RWPE2 (cell line): ENCODE measurements around the gene NBDY.

Experiments used
- ATAC-seq: fragments of 200-7000 bp; cut with Tn5 transposase; 3 replicates; pipeline ENCODE4 v1.9.1; 2021; ENCODE audit warnings: low read depth
- DNase-seq: peaks from one replicate; pipeline ENCODE4 v3.0.0-alpha.2; 2020; ENCODE audit warnings: low spot score
- H3K27ac ChIP-seq: fragments of 450-650 bp; 2 replicates; pipeline ENCODE4 v1.5.1; 2017; ENCODE audit warnings: mild to moderate bottlenecking; ENCODE audit not compliant: poor library complexity, severe bottlenecking
- H3K27me3 ChIP-seq: fragments of 250-450 bp; sonication (Bioruptor Pico); 2 replicates; pipeline ENCODE4 v1.5.1; 2021; ENCODE audit warnings: mild to moderate bottlenecking, moderate library complexity; ENCODE audit not compliant: insufficient read depth, poor library complexity, severe bottlenecking
- H3K36me3 ChIP-seq: fragments of 250-450 bp; sonication (Bioruptor Pico); 2 replicates; pipeline ENCODE4 v1.5.1; 2020; ENCODE audit warnings: low read depth, mild to moderate bottlenecking, moderate library complexity
- H3K4me1 ChIP-seq: fragments of 250-450 bp; sonication (Bioruptor Pico); 2 replicates; pipeline ENCODE4 v1.5.1; 2021; ENCODE audit warnings: mild to moderate bottlenecking, moderate library complexity; ENCODE audit not compliant: insufficient read depth, poor library complexity, severe bottlenecking
- H3K4me3 ChIP-seq: fragments of 250-450 bp; sonication (Bioruptor Pico); 2 replicates; pipeline ENCODE4 v1.5.1; 2021; ENCODE audit warnings: mild to moderate bottlenecking, moderate library complexity; ENCODE audit not compliant: severe bottlenecking
- H3K9me3 ChIP-seq: fragments of 250-450 bp; sonication (Bioruptor Pico); 2 replicates; pipeline ENCODE4 v1.5.1; 2021; ENCODE audit warnings: mild to moderate bottlenecking, moderate library complexity; ENCODE audit not compliant: severe bottlenecking
- TF ChIP-seq, protein P1 (sequence below): fragments of 450-650 bp; IDR thresholded peaks from one replicate; pipeline ENCODE4 v1.5.1; 2017; ENCODE audit warnings: mild to moderate bottlenecking, moderate library complexity; ENCODE audit not compliant: poor library complexity, severe bottlenecking

Gene NBDY

DNA sequence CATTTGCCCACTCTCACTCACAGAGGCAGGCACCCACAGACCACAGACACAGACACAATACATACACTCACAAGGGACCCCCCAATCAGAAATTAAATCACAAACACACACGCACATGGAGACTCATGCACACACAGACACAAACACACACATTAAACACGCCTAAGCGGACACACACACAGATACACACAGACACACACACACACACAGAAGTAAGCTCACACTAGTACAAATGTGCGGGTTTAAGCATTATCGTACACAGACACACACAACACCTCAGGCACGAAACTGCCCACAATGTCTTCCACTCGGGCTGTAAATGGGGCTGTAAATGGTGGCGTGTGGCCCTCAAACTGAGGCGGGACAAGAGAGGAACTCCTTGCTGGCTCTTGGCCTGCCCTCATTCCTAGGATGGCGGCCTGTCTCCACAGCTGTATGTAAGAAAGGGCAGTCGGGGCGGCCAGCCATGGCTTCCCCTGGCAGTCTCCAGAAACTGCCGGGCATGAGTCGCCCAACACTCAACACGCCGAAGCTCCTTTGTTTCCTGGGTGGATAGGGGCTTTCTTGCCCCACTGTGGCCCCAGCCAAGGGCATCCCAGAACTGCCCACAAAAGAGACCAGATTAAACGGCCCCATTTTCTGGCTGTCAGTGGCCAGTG lies 53.9 kb downstream of the NBDY start:
- H3K4me1 ChIP-seq, result no peaks in the 10 kb centered on the region

DNA sequence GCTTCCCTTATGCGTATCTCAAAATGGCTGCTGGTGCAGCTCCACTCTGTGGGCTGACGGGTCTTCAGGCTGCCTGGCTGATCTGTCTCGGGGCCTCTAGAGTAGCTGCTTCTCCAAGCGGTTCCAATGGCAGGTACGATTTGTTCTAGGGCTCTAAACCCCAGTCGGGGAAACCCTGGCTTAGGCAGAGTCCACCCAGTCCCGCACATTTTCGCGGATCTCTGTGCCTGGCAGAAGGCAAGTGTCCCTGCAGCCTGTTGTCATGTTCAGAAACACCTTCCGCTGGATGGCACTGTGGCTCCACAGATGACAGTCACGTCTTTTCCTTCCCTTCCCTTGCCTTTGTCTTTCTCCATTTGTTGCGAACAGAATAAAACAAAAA lies 54.4 kb downstream of the NBDY start:
- Histone ChIP-seq H3K36me3 (no peaks in the 10 kb centered on the region), H3K4me1 (no peaks in the 10 kb centered on the region), H3K27ac (no peak overlapping the region), H3K27me3 (no peaks in the 10 kb centered on the region), H3K9me3 (no peaks in the 10 kb centered on the region), H3K4me3 (no peak overlapping the region)
- TF ChIP-seq, protein P1, sequence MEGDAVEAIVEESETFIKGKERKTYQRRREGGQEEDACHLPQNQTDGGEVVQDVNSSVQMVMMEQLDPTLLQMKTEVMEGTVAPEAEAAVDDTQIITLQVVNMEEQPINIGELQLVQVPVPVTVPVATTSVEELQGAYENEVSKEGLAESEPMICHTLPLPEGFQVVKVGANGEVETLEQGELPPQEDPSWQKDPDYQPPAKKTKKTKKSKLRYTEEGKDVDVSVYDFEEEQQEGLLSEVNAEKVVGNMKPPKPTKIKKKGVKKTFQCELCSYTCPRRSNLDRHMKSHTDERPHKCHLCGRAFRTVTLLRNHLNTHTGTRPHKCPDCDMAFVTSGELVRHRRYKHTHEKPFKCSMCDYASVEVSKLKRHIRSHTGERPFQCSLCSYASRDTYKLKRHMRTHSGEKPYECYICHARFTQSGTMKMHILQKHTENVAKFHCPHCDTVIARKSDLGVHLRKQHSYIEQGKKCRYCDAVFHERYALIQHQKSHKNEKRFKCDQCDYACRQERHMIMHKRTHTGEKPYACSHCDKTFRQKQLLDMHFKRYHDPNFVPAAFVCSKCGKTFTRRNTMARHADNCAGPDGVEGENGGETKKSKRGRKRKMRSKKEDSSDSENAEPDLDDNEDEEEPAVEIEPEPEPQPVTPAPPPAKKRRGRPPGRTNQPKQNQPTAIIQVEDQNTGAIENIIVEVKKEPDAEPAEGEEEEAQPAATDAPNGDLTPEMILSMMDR, result no peak
- DNase-seq, result no peak
- ATAC-seq, result no peak

More for the DNA sequence above, 53.9 kb downstream of the NBDY start:
- TF ChIP-seq, protein P1, result no peak
- Histone ChIP-seq H3K9me3 (no peaks in the 10 kb centered on the region), H3K27ac (no peak overlapping the region), H3K27me3 (no peaks in the 10 kb centered on the region), H3K4me3 (no peak overlapping the region), H3K36me3 (no peaks in the 10 kb centered on the region)
- ATAC-seq (no peak), DNase-seq (no peak)

DNA sequence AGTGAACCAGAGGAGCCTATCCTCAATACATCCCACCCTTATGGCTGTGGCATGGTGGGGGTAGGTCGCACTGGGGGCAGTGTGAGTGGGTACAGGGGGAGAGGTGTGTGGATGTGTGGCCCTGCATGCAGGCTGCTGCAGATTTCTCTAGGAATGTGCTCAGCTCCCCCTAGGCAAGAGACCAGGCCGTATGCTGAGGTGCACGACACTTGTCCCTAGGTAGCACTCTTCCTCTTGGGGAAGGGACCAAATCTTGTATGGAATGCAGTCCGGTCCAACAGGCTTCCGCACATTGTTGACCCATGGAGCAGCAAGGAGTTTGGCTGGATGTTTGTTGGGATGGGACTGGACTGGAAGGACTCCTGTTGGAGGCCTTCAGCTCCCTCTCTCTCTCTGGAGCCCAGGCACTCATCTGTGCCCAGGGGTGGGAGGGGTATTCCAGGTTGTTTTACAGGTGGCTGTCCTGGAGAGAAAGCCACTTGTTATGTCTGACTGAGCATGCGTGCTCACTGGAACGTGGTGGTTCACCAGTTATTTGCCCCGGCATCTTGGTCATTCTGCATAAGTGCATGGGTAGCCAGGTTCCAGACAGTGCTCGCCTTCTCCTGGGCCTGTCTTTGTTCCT lies 55.1 kb downstream of the NBDY start:
- no peak overlapping the region for H3K4me3 ChIP-seq
- H3K36me3 ChIP-seq, result no peaks in the 10 kb centered on the region
- H3K4me1 ChIP-seq, result no peaks in the 10 kb centered on the region
- no peaks in the 10 kb centered on the region for H3K27me3 ChIP-seq
- no peaks in the 10 kb centered on the region for H3K9me3 ChIP-seq
- DNase-seq (no peak), ATAC-seq (no peak)
- TF ChIP-seq, protein P1, result no peak
- no peak overlapping the region for H3K27ac ChIP-seq

DNA sequence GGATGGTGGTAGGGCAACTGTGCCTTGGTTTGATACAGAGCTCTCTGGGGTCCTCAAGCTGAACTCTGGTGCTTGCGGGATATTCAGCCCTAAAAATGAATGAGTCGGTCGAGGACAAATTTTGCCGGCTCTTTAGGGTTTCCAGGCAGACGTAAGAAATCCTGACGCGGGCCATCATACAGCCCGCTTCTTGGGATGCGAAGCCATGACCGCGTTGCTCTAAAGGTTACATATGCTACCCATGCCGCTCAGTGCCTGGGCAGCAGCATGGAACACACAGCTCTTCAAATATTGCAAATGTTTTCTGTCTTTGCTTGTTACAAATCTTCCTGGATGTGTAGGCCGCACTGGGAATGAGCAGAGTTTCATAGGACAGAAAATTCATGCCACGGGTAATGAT lies 55.6 kb downstream of the NBDY start:
- no peaks in the 10 kb centered on the region for H3K36me3 ChIP-seq
- no peaks in the 10 kb centered on the region for H3K9me3 ChIP-seq
- H3K27me3 ChIP-seq, result no peaks in the 10 kb centered on the region
- no peaks in the 10 kb centered on the region for H3K4me1 ChIP-seq
- no peak overlapping the region for H3K4me3 ChIP-seq
- DNase-seq, result no peak
- TF ChIP-seq, protein P1, result no peak
- no peak overlapping the region for H3K27ac ChIP-seq
- no peak for ATAC-seq

DNA sequence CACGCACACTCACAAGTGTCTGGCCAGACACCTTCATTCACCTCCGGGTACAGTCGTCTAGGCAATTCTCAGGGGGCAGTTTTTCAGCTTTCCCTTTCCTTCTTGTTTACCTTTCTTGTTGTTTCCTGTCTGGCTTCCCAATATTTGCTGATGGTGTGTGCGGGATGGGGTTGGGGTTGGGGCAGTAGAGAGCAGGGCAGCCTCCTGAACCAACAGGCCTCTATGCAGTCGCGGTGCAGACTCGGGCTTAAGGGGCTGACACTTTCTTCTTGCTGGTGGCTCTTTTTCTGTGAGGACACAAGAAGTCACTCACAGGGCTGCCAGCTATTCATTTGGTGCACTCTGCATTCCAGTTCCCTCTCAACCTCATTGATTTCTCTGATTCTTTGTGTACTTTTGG lies 56.4 kb downstream of the NBDY start:
- ATAC-seq (no peak), DNase-seq (no peak)
- Histone ChIP-seq H3K36me3 (no peaks in the 10 kb centered on the region), H3K4me1 (no peaks in the 10 kb centered on the region), H3K27ac (no peak overlapping the region), H3K4me3 (no peak overlapping the region), H3K9me3 (no peaks in the 10 kb centered on the region), H3K27me3 (no peaks in the 10 kb centered on the region)
- TF ChIP-seq, protein P1, result no peak
